CD4-positive, alpha-beta T cell (primary cell): ENCODE measurements around the gene CEP20. TPM values are rescaled to one million over a fixed set of nuclear protein-coding genes. Genes with fewer than 3 reads are reported as not detected.

Experiments used
- ATAC-seq: fragments of 200-7000 bp; cut with Tn5 transposase; one replicate; pipeline ENCODE4 v1.10.0; 2022; ENCODE audit warnings: mild to moderate bottlenecking; ENCODE audit not compliant: poor library complexity
- CTCF ChIA-PET: fragments of 350-600 bp; sonication (Branson Sonifier 250); formaldehyde crosslinking; loops from one replicate; lab custom pipeline; 2021; ENCODE audit warnings: antibody characterized with exemption, inconsistent platforms; lab: Charles Lee
- POLR2A ChIA-PET: fragments of 350-600 bp; sonication (Branson Sonifier 250); formaldehyde crosslinking; loops from one replicate; lab custom pipeline; 2021; ENCODE audit warnings: antibody characterized with exemption, inconsistent platforms; lab: Charles Lee
- DNase-seq, 14 experiments: peaks; one replicate each; pipeline ENCODE4 v3.0.0-alpha.2; 2013 to 2020; ENCODE audit warnings: mixed read lengths in 2 of 14
- H3K27ac ChIP-seq, 2 donors: one replicate each; pipeline versions ENCODE4 v1.5.1 to v1.7.0; 2013; ENCODE audit warnings: low read length in 2 of 2, low read depth in 1 of 2, mild to moderate bottlenecking in 1 of 2
- H3K27me3 ChIP-seq, 2 experiments: 1 replicate in 1 of 2; 2 replicates in 1 of 2; pipeline versions ENCODE4 v1.6.1 to v1.7.0; 2013; ENCODE audit warnings: low read length in 2 of 2, control low read depth in 1 of 2, mild to moderate bottlenecking in 1 of 2, moderate library complexity in 1 of 2; ENCODE audit not compliant: insufficient read depth in 2 of 2, control insufficient read depth in 1 of 2
- H3K36me3 ChIP-seq: one replicate; pipeline ENCODE4 v1.6.1; 2013; ENCODE audit warnings: low read length, control low read depth; ENCODE audit not compliant: insufficient read depth
- H3K4me1 ChIP-seq: one replicate; pipeline ENCODE4 v1.6.1; 2013; ENCODE audit warnings: low read length, control low read depth; ENCODE audit not compliant: insufficient read depth
- H3K4me3 ChIP-seq: one replicate; pipeline ENCODE4 v1.5.1; 2013; ENCODE audit warnings: mild to moderate bottlenecking, low read length, moderate library complexity
- H3K9me3 ChIP-seq, 2 experiments: 1 replicate in 1 of 2; 2 replicates in 1 of 2; pipeline versions ENCODE4 v1.6.1 to v1.7.0; 2013; ENCODE audit warnings: low read length in 2 of 2, mild to moderate bottlenecking in 2 of 2, control low read depth in 1 of 2, moderate library complexity in 1 of 2; ENCODE audit not compliant: control insufficient read depth in 1 of 2, insufficient read depth in 1 of 2
- H3K27ac Mint-ChIP-seq: one replicate; pipeline ENCODE4 v1.8.0; 2020; ENCODE audit warnings: mixed read lengths
- H3K27me3 Mint-ChIP-seq: one replicate; pipeline ENCODE4 v1.8.0; 2021; ENCODE audit warnings: mixed read lengths
- H3K36me3 Mint-ChIP-seq: one replicate; pipeline ENCODE4 v1.8.0; 2021; ENCODE audit warnings: low read depth, mixed read lengths
- H3K4me1 Mint-ChIP-seq: one replicate; pipeline ENCODE4 v1.8.0; 2021; ENCODE audit warnings: low read depth, mixed read lengths
- H3K4me3 Mint-ChIP-seq: one replicate; pipeline ENCODE4 v1.8.0; 2020; ENCODE audit warnings: mild to moderate bottlenecking, mixed read lengths
- H3K9me3 Mint-ChIP-seq: one replicate; pipeline ENCODE4 v1.8.0; 2020; ENCODE audit warnings: mixed read lengths
- CTCF ChIP-seq: fragments of 200-600 bp; IDR thresholded peaks from one replicate; pipeline ENCODE4 v1.8.0; 2022; ENCODE audit warnings: antibody characterized with exemption, mild to moderate bottlenecking
- intact Hi-C, 2 experiments: fragments of 100-400 bp; cut with DNase I in 1 of 2; cut with micrococcal nuclease in 1 of 2; formaldehyde crosslinking; loops; one replicate each; pipeline versions ENCODE4 v1.15.1 to v1.9.0; 2023 to 2025; cut with DNase I, micrococcal nuclease
- total RNA-seq, 174 experiments: library from RNA in 2 of 174; stranded (reverse) in 2 of 174; gene quantifications; one replicate each; pipeline ENCODE4 v1.2.3 and lab custom pipeline; 2021 to 2026

CEP20 gene
- total RNA-seq, 2 experiments from 2014 or later: 14.4 to 15.5 TPM

- DNase-seq: no peak
- Histone ChIP-seq H3K9me3 (no peaks in the 10 kb centered on the region), H3K27ac (no peak overlapping the region), H3K27me3 (no peaks in the 10 kb centered on the region), H3K4me3 (no peak overlapping the region), H3K36me3 (no peaks in the 10 kb centered on the region), H3K4me1 (no peaks in the 10 kb centered on the region)
- Mint-ChIP-seq H3K27ac (no peak overlapping the region), H3K4me1 (no peaks in the 10 kb centered on the region), H3K9me3 (no peaks in the 10 kb centered on the region), H3K36me3 (no peaks in the 10 kb centered on the region), H3K4me3 (no peak overlapping the region), H3K27me3 (no peaks in the 10 kb centered on the region)
- CTCF ChIA-PET: no interaction called here
- no peak for ATAC-seq
- TF ChIP-seq CTCF: no peak
- intact Hi-C loops: no loop called here
- POLR2A ChIA-PET: no interaction called here
Measured at GRCh38 chr16:15933781-15934180, 45.4 kb upstream of the CEP20 start.

GRCh38 chr16:15932939-15933338 is 44.5 kb upstream of the CEP20 start:
- ChIA-PET CTCF (no interaction called here), POLR2A (no interaction called here)
- ATAC-seq: no peak
- no peak for DNase-seq
- Histone ChIP-seq H3K36me3 (no peaks in the 10 kb centered on the region), H3K27ac (no peak overlapping the region), H3K4me3 (no peak overlapping the region), H3K4me1 (no peaks in the 10 kb centered on the region), H3K27me3 (no peaks in the 10 kb centered on the region), H3K9me3 (no peaks in the 10 kb centered on the region)
- H3K27ac Mint-ChIP-seq: no peak overlapping the region
- no peaks in the 10 kb centered on the region for H3K36me3 Mint-ChIP-seq
- intact Hi-C loops: no loop called here
- no peak overlapping the region for H3K4me3 Mint-ChIP-seq
- no peaks in the 10 kb centered on the region for H3K4me1 Mint-ChIP-seq
- no peak for TF ChIP-seq CTCF
- H3K9me3 Mint-ChIP-seq: no peaks in the 10 kb centered on the region
- H3K27me3 Mint-ChIP-seq: no peaks in the 10 kb centered on the region

GRCh38 chr16:15928261-15929104 is 40.1 kb upstream of the CEP20 start:
- Histone ChIP-seq H3K4me3 (no peak overlapping the region), H3K36me3 (no peaks in the 10 kb centered on the region), H3K27ac (no peak overlapping the region), H3K9me3 (no peaks in the 10 kb centered on the region), H3K27me3 (no peaks in the 10 kb centered on the region), H3K4me1 (no peaks in the 10 kb centered on the region)
- intact Hi-C loops: no loop called here
- ChIA-PET CTCF (no interaction called here), POLR2A (no interaction called here)
- no peak for ATAC-seq
- Mint-ChIP-seq H3K27me3 (no peaks in the 10 kb centered on the region), H3K9me3 (no peaks in the 10 kb centered on the region), H3K36me3 (no peaks in the 10 kb centered on the region), H3K27ac (no peak overlapping the region), H3K4me1 (no peaks in the 10 kb centered on the region), H3K4me3 (no peak overlapping the region)
- DNase-seq: no peak
- TF ChIP-seq CTCF: no peak
